ENCODE results near the gene SMIM38.
A peak's percentile ranks its signal among the peaks of the same experiment; 100 is the strongest.

SMIM38 gene

GRCh38 chr11:69166218-69167115, 10.7 kb downstream of the SMIM38 start:
- Mint-ChIP-seq H3K4me3 (no peak overlapping the region), H3K27me3 (peaks cover 22% of the 10 kb centered on the region), H3K9me3 (peaks cover 19% of the 10 kb centered on the region), H3K4me1 (ENCODE audit: low read depth) (peaks cover 9% of the 10 kb centered on the region), H3K36me3 (ENCODE audit: low read depth) (no peaks in the 10 kb centered on the region), H3K27ac (peak overlapping the region; percentile 1)
- intact Hi-C loops (cut with micrococcal nuclease), result no loop called here

- H3K4me3 Mint-ChIP-seq, result no peak overlapping the region
- H3K9me3 Mint-ChIP-seq, result peaks cover 19% of the 10 kb centered on the region
- peaks cover 9% of the 10 kb centered on the region for H3K4me1 Mint-ChIP-seq (ENCODE audit: low read depth)
- H3K36me3 Mint-ChIP-seq (ENCODE audit: low read depth), result no peaks in the 10 kb centered on the region
- H3K27ac Mint-ChIP-seq, result peak overlapping the region; percentile 1
- H3K27me3 Mint-ChIP-seq, result peaks cover 22% of the 10 kb centered on the region
- intact Hi-C loops (cut with micrococcal nuclease), result no loop called here
Measured at GRCh38 chr11:69167130-69167915, 11.6 kb downstream of the SMIM38 start.

DNA sequence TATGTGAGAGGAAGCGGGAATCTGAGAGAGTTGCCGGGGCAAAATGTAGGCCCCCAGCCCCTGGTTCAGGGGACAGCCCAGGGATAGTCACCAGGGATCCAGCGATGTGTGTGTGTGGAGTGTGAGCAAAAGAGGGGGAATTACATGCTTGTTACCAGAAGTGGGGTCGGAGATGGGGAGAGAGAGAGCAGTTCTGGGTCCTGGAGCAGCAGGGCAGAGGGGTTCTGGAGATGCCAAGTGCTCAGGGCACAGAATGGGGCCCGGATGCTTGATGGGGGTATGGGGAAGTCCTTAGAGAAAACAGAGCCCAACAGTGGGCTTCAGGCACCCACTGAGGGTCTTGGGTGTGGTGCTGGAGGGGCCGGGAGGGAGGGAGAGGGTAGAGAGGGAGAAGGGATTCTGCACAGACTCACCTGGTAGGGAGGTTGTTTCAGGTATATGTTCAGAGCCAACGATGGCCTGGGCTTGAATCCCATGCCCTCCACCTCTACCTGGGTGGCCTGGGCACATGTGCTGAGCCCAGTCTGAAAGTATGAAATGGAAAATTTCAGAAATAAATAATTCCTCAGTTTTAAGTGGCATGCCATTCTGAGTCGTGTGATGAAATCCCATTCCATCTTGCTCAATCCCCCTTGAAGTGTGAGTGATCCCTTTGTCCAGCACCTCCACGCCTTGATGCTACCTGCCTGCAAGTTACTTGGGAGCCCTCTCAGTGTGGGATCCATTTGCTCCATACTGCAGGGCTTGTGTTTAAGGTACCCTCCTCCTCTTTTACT, 12.4 kb downstream of the SMIM38 start:
- H3K9me3 Mint-ChIP-seq, result peaks cover 12% of the 10 kb centered on the region

GRCh38 chr11:69169479-69169878, 13.7 kb downstream of the SMIM38 start:
- H3K27me3 Mint-ChIP-seq, result peaks cover 19% of the 10 kb centered on the region
- H3K4me3 Mint-ChIP-seq, result no peak overlapping the region
- no peaks in the 10 kb centered on the region for H3K36me3 Mint-ChIP-seq (ENCODE audit: low read depth)
- intact Hi-C loops (cut with micrococcal nuclease), result no loop called here
- peaks cover 9% of the 10 kb centered on the region for H3K4me1 Mint-ChIP-seq (ENCODE audit: low read depth)
- H3K27ac Mint-ChIP-seq, result no peak overlapping the region
- H3K9me3 Mint-ChIP-seq, result no peaks in the 10 kb centered on the region

More for the DNA sequence above, 12.4 kb downstream of the SMIM38 start:
- intact Hi-C loops (cut with micrococcal nuclease), result no loop called here
- Mint-ChIP-seq H3K36me3 (ENCODE audit: low read depth) (no peaks in the 10 kb centered on the region), H3K27me3 (peaks cover 22% of the 10 kb centered on the region), H3K4me1 (ENCODE audit: low read depth) (peaks cover 9% of the 10 kb centered on the region), H3K27ac (no peak overlapping the region), H3K4me3 (no peak overlapping the region)

DNA sequence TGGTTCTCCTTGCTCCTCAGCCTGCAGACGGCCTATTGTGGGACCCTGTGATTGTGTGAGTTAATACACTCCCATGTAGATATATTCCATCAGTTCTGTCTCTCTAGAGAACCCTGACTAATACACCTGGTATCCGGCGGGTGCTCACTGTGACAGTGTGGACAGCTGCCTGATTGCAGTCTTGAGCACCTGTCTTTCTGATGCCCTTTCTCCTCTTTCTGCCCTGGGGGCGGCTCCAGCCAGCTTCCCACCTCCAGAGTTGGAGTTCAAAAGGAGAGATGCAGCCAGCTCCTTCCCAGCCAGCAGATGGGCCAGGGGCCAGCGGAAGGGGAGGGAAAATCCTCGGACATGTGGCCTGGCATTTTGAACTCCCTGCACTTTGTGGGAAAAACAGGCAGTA, 15.0 kb downstream of the SMIM38 start:
- peaks cover 9% of the 10 kb centered on the region for H3K4me1 Mint-ChIP-seq (ENCODE audit: low read depth)
- intact Hi-C loops (cut with micrococcal nuclease), result no loop called here
- H3K36me3 Mint-ChIP-seq (ENCODE audit: low read depth), result no peaks in the 10 kb centered on the region
- peaks cover 18% of the 10 kb centered on the region for H3K27me3 Mint-ChIP-seq
- no peaks in the 10 kb centered on the region for H3K9me3 Mint-ChIP-seq
- no peak overlapping the region for H3K27ac Mint-ChIP-seq
- no peak overlapping the region for H3K4me3 Mint-ChIP-seq

- peaks cover 17% of the 10 kb centered on the region for H3K27me3 Mint-ChIP-seq
- H3K4me1 Mint-ChIP-seq (ENCODE audit: low read depth), result peaks cover 3% of the 10 kb centered on the region
- intact Hi-C loops (cut with micrococcal nuclease), result no loop called here
- no peaks in the 10 kb centered on the region for H3K36me3 Mint-ChIP-seq (ENCODE audit: low read depth)
- H3K9me3 Mint-ChIP-seq, result no peaks in the 10 kb centered on the region
- H3K27ac Mint-ChIP-seq, result no peak overlapping the region
- H3K4me3 Mint-ChIP-seq, result no peak overlapping the region
Measured at GRCh38 chr11:69171476-69172240, 15.9 kb downstream of the SMIM38 start.

DNA sequence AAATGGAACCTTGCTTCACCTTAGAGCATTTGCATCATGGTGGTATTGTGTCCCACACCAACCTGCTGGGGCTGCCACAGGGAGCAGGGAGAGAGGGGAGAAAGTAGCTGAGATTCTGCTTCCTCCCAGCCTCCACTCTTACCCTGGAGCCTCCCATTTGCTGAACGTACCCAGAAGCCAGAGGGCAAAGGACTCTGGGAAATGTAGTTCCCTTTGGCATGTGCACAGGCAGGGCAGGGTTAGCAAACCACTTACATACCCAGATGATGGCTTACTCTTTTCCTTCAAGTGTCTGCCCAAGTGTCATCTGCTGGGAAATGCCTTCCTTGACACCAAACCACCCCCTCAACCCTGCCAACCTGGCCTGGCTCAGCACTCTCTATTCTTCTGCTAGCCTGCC, 16.9 kb downstream of the SMIM38 start:
- H3K36me3 Mint-ChIP-seq (ENCODE audit: low read depth), result no peaks in the 10 kb centered on the region
- intact Hi-C loops (cut with micrococcal nuclease), result no loop called here
- H3K4me3 Mint-ChIP-seq, result no peak overlapping the region
- peaks cover 7% of the 10 kb centered on the region for H3K27me3 Mint-ChIP-seq
- H3K27ac Mint-ChIP-seq, result no peak overlapping the region
- H3K4me1 Mint-ChIP-seq (ENCODE audit: low read depth), result no peaks in the 10 kb centered on the region
- H3K9me3 Mint-ChIP-seq, result no peaks in the 10 kb centered on the region

DNA sequence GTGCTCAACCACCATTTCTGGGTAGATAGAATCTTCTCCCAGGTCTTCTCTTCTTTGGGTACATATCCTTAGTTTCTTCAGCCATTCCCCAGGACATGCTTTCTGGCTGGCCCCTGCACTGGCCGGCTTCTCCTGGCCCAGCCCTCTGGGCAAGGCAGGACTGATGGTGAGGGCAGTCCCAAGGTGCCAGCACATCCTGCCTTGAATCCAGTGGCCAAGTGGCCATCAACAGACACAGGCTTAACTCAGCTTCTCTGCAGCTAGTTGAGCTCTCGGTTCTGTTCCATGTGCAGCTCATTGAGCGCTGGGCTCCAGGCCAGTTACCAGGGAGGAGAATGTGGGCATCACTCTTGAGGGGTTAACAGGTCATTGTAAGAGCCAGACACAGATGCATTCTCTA, 17.6 kb downstream of the SMIM38 start:
- intact Hi-C loops (cut with micrococcal nuclease), result no loop called here
- Mint-ChIP-seq H3K36me3 (ENCODE audit: low read depth) (no peaks in the 10 kb centered on the region), H3K27me3 (peaks cover 4% of the 10 kb centered on the region), H3K9me3 (no peaks in the 10 kb centered on the region), H3K4me3 (no peak overlapping the region), H3K4me1 (ENCODE audit: low read depth) (no peaks in the 10 kb centered on the region), H3K27ac (no peak overlapping the region)

GRCh38 chr11:69173925-69174581, 18.3 kb downstream of the SMIM38 start:
- intact Hi-C loops (cut with micrococcal nuclease), result no loop called here
- Mint-ChIP-seq H3K4me1 (ENCODE audit: low read depth) (no peaks in the 10 kb centered on the region), H3K9me3 (no peaks in the 10 kb centered on the region), H3K27ac (no peak overlapping the region), H3K4me3 (no peak overlapping the region), H3K36me3 (ENCODE audit: low read depth) (no peaks in the 10 kb centered on the region), H3K27me3 (peaks cover 8% of the 10 kb centered on the region)

- Mint-ChIP-seq H3K4me1 (ENCODE audit: low read depth) (no peaks in the 10 kb centered on the region), H3K27ac (no peak overlapping the region), H3K4me3 (no peak overlapping the region), H3K36me3 (ENCODE audit: low read depth) (no peaks in the 10 kb centered on the region), H3K9me3 (no peaks in the 10 kb centered on the region), H3K27me3 (peaks cover 6% of the 10 kb centered on the region)
- intact Hi-C loops (cut with micrococcal nuclease), result no loop called here
Measured at GRCh38 chr11:69174841-69175240, 19.1 kb downstream of the SMIM38 start.

GRCh38 chr11:69178819-69179482, 23.2 kb downstream of the SMIM38 start:
- Mint-ChIP-seq H3K9me3 (no peaks in the 10 kb centered on the region), H3K4me1 (ENCODE audit: low read depth) (no peaks in the 10 kb centered on the region), H3K27me3 (peaks cover 22% of the 10 kb centered on the region), H3K4me3 (no peak overlapping the region), H3K36me3 (ENCODE audit: low read depth) (no peaks in the 10 kb centered on the region), H3K27ac (no peak overlapping the region)
- intact Hi-C loops (cut with micrococcal nuclease), result no loop called here

DNA sequence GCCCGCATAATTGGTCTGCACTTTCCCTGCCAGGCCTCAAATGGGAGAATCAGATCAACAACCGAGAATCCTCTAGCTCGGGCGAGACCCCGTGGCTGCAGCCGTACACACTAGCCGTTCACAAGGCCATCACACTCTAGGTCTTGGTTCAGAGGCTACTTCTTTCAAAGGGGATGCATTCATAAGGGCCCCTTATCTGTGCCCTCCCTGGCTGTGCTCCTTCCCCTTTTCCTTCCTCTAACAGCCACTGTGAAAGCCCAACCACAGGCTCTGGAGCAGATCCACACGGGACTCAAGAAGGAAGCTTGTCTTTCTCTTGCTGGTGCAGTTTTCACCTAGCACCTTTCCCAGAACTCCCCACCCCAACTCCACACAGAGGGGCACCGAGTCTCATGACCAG, 24.5 kb downstream of the SMIM38 start:
- intact Hi-C loops (cut with micrococcal nuclease), result no loop called here
- H3K4me1 Mint-ChIP-seq (ENCODE audit: low read depth), result no peaks in the 10 kb centered on the region
- peaks cover 21% of the 10 kb centered on the region for H3K27me3 Mint-ChIP-seq
- no peak overlapping the region for H3K4me3 Mint-ChIP-seq
- no peaks in the 10 kb centered on the region for H3K36me3 Mint-ChIP-seq (ENCODE audit: low read depth)
- no peaks in the 10 kb centered on the region for H3K9me3 Mint-ChIP-seq
- H3K27ac Mint-ChIP-seq, result no peak overlapping the region

Data from dendritic cell treated with granulocyte-macrophage colony-stimulating factor and Interleukin-4, amounts not matched to agents 40 ng/mL and 50 ng/mL, for 4 days (primary cell).